ENCODE measurements around the gene CHKA.
A peak's percentile ranks its signal among the peaks of the same experiment; 100 is the strongest.

CHKA gene

DNA sequence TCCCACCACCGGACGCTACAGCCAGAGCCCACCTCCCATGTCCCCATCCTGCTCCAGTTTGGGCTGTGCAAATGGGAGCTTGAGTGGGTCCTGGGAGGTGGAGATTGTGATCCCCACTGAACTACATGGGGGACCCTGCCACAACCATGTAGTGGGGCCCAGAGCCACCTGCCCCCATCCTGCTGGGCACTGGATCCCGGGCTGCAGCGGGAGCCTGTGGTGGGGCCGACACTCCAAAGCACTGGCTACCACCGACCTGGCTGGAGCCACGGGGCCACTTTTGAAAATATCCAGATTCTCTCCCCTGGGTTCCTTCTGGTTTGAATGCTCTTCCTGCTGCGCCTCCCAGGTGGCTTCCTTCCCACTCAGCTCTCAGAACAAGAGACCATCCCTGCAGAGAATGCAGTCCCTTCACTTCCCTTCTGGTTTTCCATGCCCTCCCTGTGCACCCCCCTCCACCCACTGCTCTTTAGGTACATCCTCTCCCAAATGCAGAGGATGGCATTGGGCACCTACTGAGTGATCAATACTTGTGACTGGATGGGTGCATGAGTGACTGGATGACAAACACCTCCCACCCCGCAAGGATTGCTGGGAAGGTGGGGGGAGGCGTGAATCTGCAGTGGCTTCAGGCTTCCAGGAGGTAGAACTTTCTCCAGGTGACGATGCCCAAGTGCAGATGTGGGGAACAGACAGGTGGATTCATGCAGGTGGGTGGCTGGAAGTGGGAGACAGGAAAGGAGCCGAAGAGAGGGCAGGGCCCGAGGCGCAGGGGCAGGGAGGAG lies 116.4 kb downstream of the CHKA start:
- DNase-seq = peak in 32 of 56 donors; percentile 15 to 84 (median 59)

DNA sequence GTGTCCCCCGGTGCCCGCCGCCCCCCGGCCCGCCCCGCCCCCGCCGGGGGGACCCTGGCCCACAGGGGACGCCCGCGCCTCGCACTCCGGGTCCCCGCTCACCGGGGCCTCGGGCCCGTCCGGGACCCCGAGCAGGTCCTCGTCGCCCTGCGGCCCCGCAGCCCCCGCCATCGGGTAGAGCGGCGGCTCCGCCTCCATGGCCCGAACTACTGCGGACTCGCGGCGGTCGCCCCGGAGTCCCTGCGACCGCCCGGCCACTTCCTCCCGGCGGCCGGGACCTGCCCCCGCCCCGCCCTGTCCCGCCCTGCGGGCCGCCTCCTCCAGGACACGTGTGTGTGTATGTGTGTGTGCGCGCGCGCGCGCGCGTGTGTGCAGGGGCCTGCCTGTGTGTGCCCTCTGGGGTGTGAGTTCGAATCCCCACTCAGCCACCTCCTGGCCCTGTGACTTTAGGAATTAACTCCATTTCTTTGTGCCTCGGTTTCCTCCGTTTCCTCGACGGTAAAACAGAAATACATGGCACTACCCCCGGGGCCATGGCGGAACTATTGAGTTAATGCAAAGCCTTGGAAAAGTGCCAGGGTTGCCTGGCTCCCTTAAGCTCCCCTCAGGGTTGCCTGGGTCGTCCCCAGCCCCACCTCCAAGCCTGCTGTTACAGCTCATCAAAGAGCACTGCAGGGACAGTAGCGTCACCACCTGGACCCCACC lies 117.2 kb downstream of the CHKA start, which contains the start of gene UNC93B1:
Gene UNC93B1 (minus strand): TSS at position 252 of the 705 bp plus-strand sequence. CDS start 54 bp downstream, at position 198.
- peak in 43 of 56 donors; percentile 16 to 79 (median 44) for DNase-seq

DNA sequence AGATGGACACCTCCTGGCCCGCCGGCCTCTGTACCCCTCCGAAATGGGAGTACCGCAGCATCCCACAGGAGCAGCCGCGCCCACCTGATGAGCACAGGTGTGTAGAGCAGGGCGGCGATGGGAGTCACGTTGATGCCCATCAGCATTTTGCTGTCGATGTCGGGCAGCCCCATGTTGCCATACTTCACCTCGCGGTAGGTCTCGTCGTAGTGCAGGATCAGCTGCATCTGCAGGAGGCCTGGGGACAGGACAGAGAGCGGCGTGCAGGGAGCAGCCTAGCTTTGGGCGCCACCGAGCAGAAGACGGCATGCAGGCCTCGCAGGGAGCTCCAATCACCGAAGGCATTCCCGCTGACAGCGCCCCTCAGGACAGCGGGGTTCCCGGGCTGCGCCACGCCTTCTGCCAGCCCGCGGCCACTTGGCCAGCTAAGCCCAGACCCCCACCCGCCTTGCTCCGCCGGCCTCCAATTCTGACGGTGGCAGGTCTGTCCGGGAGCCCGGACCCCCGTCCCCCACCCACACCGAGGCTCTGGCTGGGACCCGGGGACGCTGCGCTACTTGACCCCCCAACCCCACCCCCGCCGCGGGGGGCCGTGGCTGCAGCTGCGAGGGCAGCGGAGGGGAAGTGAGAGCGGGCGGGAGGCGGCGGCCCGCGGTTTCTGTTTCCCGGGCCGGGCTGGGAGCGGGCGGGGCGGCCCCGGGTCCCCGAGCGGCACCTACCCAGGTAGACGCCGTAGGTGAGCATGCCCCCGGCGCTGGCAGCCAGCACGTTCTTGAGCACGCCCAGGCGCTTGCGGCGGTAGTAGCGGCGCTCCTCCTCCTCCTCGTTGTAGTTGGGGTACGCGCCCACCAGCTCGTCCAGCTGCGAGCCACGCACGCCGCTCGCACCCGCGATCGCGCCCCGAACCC lies 118.0 kb downstream of the CHKA start:
- DNase-seq = peak in 5 of 56 donors; percentile 19 to 55 (median 40)

Data from nucleus accumbens (tissue), 56 donors.